G401.6 (cell line): ENCODE measurements around the gene COL6A1.
"Not testable (repeated sequence)": the region's sequence is repeated elsewhere in the genome, so short reads cannot be mapped to it uniquely, and the experiment has no call there.

Source experiments
- FAIRE-seq: peaks from 2 replicates; lab custom pipeline; 2012; peaks lifted over from hg19 to GRCh38; lab: Jason Lieb, UNC

Gene COL6A1

DNA sequence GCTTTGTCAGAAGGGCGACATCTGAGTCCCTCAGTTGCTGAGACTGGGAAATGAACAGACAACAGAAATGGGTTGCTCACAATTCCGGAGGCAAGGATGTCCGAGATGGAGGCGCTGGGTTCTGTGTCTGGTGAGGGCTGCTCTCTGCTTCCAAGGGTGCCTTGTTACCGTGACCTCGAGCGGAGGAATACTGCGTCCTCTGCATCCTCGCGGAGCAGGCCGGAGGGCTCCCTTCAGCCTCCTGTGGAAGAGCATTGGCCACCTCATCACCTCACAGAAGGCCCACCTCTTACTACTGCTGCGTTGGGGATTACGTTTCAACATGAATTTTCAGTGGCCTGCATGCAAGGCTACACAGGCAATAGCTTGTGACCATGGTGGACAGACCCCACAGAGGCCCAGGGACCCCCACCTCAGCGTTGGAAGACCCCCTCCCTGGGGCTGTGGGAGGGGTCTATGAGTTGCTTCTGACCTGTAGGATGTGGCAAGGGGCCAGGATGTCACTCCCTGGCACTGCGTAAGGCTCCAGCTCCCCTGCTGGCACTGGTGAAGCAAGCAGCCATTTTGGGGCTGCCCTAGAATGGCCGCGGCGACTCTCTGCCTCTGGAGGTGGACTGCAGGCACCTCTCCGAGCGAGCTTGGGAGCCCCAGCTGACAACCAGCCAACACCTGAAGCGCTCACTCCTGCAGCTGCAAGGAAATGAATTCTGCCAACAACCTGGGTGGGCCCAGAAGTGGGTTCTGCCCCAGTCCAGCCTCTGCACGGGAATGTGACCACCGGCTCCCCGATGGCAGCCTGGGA lies 36.3 kb upstream of the COL6A1 start:
- FAIRE-seq: no peak

- FAIRE-seq: no peak
These were observed 35.7 kb upstream of the COL6A1 start for GRCh38 chr21:45945868-45946210.

DNA sequence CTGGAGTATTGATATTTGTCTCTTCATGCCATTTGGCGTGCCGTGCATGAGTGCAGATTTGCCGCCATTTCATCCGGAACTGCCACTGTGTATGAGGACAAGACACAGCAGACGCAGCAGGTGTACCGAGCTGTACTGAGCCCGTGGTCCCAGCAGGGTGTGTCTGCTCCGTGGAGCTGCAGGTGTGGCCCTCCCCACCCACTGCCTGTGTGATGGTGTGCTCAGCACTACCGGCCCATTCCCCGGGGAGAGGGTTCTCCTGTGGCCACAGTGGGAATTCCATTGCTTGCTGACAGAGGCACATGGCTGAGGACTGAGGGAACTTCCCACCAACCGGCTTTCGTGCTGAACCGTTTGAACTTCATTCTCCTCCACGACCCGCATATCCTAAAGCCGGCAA lies 34.3 kb upstream of the COL6A1 start:
- no peak for FAIRE-seq

GRCh38 chr21:45947716-45948255 lies 33.8 kb upstream of the COL6A1 start:
- no peak for FAIRE-seq

- no peak for FAIRE-seq
These were observed 32.9 kb upstream of the COL6A1 start for GRCh38 chr21:45948576-45949141.

DNA sequence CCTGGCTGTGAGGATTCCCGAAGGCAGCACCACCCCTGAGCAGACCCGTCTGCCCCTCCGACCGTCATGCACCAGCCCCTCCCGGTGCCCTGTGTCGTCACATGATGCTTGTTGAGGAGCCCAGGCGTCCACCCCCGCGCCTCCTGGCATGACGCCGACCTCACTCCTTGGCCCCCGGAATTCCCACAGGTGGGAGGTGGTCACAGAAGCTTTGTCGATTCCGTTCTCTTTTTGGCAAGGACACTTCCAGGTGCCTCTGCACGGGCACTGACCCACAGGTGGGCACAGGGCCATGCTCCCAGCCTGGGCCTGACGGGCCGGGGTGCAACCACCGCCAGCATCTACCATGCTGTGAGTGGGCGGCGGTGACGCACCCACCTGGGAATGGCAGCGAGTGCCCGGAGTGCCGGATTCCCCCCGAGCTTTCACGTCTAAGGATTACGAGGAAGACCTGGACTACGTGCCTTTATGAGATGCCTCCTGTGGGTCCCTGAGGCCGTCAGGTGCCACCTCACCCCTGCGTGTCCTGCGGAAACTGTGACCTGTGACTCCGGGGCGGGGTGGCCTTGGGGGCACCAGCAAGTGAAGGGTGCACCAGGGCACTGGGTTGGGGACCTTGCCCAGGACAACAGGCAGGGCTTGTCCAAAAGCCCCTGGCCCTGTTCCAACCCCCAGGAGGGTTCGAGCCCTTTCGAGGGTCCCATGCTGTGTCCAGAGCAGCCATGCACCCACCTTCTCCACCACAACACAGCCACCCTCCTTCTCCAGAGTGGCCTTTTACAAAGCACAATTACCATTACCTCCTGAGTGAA lies 31.4 kb upstream of the COL6A1 start:
- FAIRE-seq: no peak

DNA sequence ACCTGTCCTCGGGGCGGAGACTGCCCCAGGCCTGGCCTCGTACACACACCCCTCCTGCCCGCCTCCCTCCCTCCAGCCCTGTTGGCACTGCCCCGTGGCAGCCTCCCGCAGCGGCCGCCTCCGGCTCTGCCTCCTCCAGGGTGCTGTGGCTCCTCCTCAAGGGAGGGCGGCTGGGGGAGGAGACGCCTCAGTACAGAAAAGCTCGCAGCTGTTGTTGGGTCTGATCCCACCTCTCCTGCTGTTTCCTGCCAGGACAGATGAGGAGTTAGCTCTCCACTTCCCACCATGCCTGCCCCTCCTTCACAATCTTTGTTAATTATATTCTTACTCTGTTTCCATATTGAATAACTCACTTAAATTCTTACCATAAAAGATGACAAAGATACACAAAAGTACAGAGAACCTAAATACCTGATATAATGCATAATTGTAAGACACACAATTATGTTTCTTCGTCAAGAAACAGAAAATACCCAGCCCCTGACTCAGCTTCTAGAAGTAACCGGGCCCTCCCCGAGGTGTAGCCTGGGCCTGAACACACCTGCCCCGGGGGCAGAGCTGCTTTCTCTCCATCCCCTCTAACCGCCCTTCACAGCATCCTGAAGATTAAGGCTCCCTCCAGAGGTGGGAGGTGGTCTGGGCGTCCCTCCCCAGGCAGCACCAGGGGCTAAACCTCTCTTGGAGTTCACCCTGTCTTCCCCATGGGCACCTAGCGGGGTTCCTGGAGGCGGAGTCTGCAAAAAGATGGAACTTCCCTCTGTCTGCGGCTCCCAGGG lies 30.6 kb upstream of the COL6A1 start:
- no peak for FAIRE-seq

GRCh38 chr21:45951676-45952075 lies 29.9 kb upstream of the COL6A1 start:
- no peak for FAIRE-seq

GRCh38 chr21:45952527-45952926 lies 29.0 kb upstream of the COL6A1 start:
- not testable (repeated sequence) for FAIRE-seq

- FAIRE-seq: no peak
These were observed 28.6 kb upstream of the COL6A1 start for GRCh38 chr21:45952974-45953373.

DNA sequence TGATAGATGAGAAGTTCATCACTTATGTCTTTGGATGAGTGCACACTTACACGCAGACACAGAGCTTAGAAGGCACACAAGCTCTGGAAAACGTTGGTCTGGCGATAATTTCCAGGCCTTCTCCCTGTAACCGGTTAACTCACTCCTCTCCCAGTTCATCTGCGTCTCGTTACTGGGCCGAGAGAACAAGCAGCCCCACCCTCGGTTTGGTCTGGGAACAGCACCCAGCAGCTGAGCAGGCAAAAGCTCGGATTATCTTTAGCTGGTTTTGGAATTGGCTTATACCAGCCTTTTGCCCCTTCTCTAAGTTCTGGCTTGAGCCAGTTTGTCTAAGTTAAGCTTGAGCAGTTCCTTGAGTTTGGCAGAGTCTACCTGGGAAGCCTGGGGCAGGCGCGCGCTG lies 27.3 kb upstream of the COL6A1 start:
- FAIRE-seq: no peak

GRCh38 chr21:45954921-45955320 lies 26.6 kb upstream of the COL6A1 start:
- FAIRE-seq: no peak

GRCh38 chr21:45957551-45957950 lies 24.0 kb upstream of the COL6A1 start:
- no peak for FAIRE-seq

DNA sequence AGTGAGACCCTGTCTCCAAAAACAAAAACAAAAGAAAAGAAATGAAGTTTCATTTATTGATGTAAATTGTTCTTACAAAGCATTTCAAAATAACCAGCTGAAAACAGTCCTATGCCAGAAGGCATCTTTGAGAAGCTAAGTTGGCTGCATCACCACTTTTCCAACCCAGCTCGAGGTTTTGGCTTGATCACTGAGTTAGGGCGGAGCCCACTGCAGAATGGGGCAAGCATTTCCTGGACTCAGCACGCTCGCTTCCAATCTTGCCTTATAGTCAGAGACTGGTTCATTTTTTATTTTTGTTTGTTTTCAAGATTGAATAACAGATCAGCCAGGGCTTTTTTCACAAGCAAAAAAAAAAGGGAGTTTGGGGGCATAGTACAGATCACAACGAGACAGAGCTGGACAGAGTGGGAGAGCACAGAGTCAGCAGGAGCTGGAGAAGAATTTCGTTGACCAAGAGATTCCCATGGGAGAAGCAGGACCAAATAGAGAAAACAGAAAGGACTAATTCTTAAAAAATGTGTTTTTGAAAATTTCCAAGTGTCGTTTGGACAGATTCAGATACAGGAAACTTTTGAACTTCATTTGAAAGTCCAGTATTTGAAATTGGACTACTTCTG lies 23.5 kb upstream of the COL6A1 start:
- no peak for FAIRE-seq

GRCh38 chr21:45959182-45959581 lies 22.4 kb upstream of the COL6A1 start:
- FAIRE-seq: no peak

DNA sequence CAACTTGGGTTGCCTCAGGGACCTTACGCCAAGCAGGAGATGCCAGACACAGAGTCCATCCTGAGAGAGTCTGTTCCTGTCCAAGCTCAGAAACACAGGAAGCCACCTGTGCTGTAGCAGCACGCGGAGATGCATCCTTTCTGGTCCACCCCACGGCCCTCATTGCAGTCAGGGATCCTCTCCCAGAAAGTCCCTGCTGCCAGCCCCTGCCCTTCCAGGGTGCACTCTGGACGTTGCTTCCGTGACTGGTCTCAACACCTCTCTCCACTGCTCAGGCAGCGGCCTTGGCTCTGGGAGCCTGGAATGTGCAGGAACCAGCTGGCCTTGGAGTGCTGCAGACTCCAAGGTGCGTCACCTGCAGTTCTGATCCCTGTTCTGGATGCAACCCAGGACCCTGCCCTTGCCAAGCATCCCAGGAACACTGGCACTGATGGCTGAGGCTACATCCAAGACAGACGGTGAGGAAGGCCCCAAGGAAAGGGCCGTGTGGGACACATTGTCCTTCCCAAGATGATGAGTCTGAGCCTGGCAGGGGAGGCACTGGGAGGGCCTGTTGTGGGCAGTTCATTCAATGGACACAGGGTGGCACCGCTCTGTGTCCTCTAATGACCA lies 21.7 kb upstream of the COL6A1 start:
- FAIRE-seq: no peak

GRCh38 chr21:45961408-45961807 lies 20.2 kb upstream of the COL6A1 start:
- FAIRE-seq: not testable (repeated sequence)

GRCh38 chr21:45962531-45963231 lies 18.9 kb upstream of the COL6A1 start:
- no peak for FAIRE-seq

DNA sequence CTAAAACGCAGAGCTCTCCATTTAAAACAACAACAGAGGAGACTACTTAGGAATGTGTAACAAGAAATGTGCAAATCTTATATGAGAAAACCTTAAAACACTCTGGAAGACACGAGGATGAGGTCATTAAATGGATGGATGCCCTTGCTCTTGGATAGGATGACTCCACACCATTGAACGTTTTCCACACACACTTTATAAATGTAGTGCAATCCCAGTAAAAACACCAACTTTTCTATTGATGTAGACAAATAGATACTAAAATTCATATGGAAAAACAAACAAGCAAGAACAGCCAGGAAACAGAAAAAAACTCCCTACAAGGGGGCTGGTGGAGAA lies 18.4 kb upstream of the COL6A1 start:
- no peak for FAIRE-seq

DNA sequence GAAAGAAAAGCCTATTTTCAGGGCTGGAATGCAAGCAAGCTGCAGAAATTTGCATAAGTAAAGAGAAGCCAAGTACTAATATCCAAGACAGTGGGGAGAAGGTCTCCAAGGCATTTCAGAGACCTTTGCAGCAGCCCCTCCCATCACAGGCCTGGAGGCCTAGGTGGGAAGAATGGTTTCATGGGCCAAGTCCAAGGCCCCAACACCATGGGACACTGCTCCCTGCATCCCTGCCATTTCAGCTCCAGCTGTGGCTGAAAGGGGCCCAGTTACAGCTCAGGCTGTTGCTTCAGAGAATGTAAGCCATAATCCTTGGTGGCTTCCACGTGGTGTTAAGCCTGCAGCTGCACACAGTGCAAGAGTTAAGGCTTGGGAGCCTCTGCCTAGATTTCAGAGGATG lies 16.9 kb upstream of the COL6A1 start:
- FAIRE-seq: no peak
